Osteoblast (primary cell): ENCODE results near the gene ORM1. TPM values are rescaled to one million over a fixed set of nuclear protein-coding genes. Genes with fewer than 3 reads are reported as not detected.

Source experiments
- DNase-seq: peaks from one replicate; pipeline ENCODE4 v3.0.0; 2011; ENCODE audit warnings: low spot score, mixed read lengths; ENCODE audit not compliant: insufficient read length; ENCODE audit errors: missing footprints
- H2AFZ ChIP-seq: 2 replicates; pipeline ENCODE4 v1.6.0; 2011; ENCODE audit warnings: mild to moderate bottlenecking, low read length
- H3K27ac ChIP-seq: 2 replicates; pipeline ENCODE4 v1.5.1; 2011; ENCODE audit warnings: mild to moderate bottlenecking, low read depth, low read length, moderate library complexity
- H3K27me3 ChIP-seq: 2 replicates; pipeline ENCODE4 v1.6.0; 2012; ENCODE audit warnings: mild to moderate bottlenecking, control low read depth, inconsistent platforms, low read length, moderate library complexity; ENCODE audit not compliant: insufficient read depth
- H3K36me3 ChIP-seq: 2 replicates; pipeline ENCODE4 v1.5.1; 2011; ENCODE audit warnings: mild to moderate bottlenecking, low read length, control low read depth, moderate library complexity; ENCODE audit not compliant: insufficient read depth
- H3K4me1 ChIP-seq: 2 replicates; pipeline ENCODE4 v1.5.1; 2011; ENCODE audit warnings: mild to moderate bottlenecking, low read length, control low read depth, moderate library complexity; ENCODE audit not compliant: insufficient read depth
- H3K4me2 ChIP-seq: 2 replicates; pipeline ENCODE4 v1.6.0; 2011; ENCODE audit warnings: mild to moderate bottlenecking, low read length; ENCODE audit not compliant: insufficient read depth
- H3K4me3 ChIP-seq: fragments of 200-600 bp; sonication (generic); 3 replicates; pipeline ENCODE4 v1.5.1; 2012; ENCODE audit warnings: mild to moderate bottlenecking, low read length, inconsistent platforms; ENCODE audit not compliant: insufficient read depth
- H3K79me2 ChIP-seq: 2 replicates; pipeline ENCODE4 v1.6.0; 2012; ENCODE audit warnings: mild to moderate bottlenecking, low read length, control low read depth, inconsistent platforms; ENCODE audit not compliant: insufficient read depth
- H3K9me3 ChIP-seq: 2 replicates; pipeline ENCODE4 v1.5.1; 2011; ENCODE audit warnings: low read depth, low read length, control low read depth
- H4K20me1 ChIP-seq: 2 replicates; pipeline ENCODE4 v1.6.0; 2012; ENCODE audit warnings: mild to moderate bottlenecking, low read length, control low read depth; ENCODE audit not compliant: insufficient read depth
- CTCF ChIP-seq: IDR thresholded peaks from 2 replicates; pipeline ENCODE4 v1.5.1; 2011; ENCODE audit warnings: mild to moderate bottlenecking, low read depth, low read length, moderate library complexity; ENCODE audit errors: extremely low read depth
- total RNA-seq: library from RNA; depleted of rRNA; stranded (reverse); fragments of >200 nt; gene quantifications from 2 replicates; pipeline ENCODE4 v1.2.3, GENCODE V29; 2012

The ORM1 gene
- total RNA-seq, 1 donor, result not detected

- Histone ChIP-seq H3K27me3 (no peaks in the 10 kb centered on the region), H3K4me2 (no peak overlapping the region), H3K79me2 (no peaks in the 10 kb centered on the region), H3K27ac (no peak overlapping the region), H3K9me3 (no peaks in the 10 kb centered on the region), H3K4me3 (no peak overlapping the region), H2AFZ (no peak overlapping the region), H4K20me1 (no peaks in the 10 kb centered on the region), H3K36me3 (no peaks in the 10 kb centered on the region), H3K4me1 (no peaks in the 10 kb centered on the region)
- TF ChIP-seq CTCF, result no peak
- DNase-seq, result no peak
Measured at GRCh38 chr9:114315723-114316363, 7.1 kb upstream of the ORM1 start.

- Histone ChIP-seq H4K20me1 (no peaks in the 10 kb centered on the region), H2AFZ (no peak overlapping the region), H3K4me3 (no peak overlapping the region), H3K27me3 (no peaks in the 10 kb centered on the region), H3K4me2 (no peak overlapping the region), H3K36me3 (no peaks in the 10 kb centered on the region), H3K4me1 (no peaks in the 10 kb centered on the region), H3K9me3 (no peaks in the 10 kb centered on the region), H3K79me2 (no peaks in the 10 kb centered on the region), H3K27ac (no peak overlapping the region)
- no peak for DNase-seq
- no peak for TF ChIP-seq CTCF
Measured at GRCh38 chr9:114316605-114317230, 6.2 kb upstream of the ORM1 start.

GRCh38 chr9:114317665-114318357 lies 5.1 kb upstream of the ORM1 start:
- H3K79me2 ChIP-seq, result no peaks in the 10 kb centered on the region
- no peak overlapping the region for H3K4me2 ChIP-seq
- no peaks in the 10 kb centered on the region for H3K27me3 ChIP-seq
- H3K36me3 ChIP-seq, result no peaks in the 10 kb centered on the region
- H2AFZ ChIP-seq, result peak overlapping the region; percentile 18
- TF ChIP-seq CTCF, result no peak
- H3K27ac ChIP-seq, result no peak overlapping the region
- H4K20me1 ChIP-seq, result no peaks in the 10 kb centered on the region
- H3K4me1 ChIP-seq, result peaks cover 7% of the 10 kb centered on the region
- H3K4me3 ChIP-seq, result no peak overlapping the region
- no peak for DNase-seq
- H3K9me3 ChIP-seq, result no peaks in the 10 kb centered on the region

GRCh38 chr9:114318416-114318815 lies 4.5 kb upstream of the ORM1 start:
- Histone ChIP-seq H3K4me1 (peaks cover 7% of the 10 kb centered on the region), H3K36me3 (no peaks in the 10 kb centered on the region), H3K27me3 (no peaks in the 10 kb centered on the region), H2AFZ (no peak overlapping the region), H3K9me3 (no peaks in the 10 kb centered on the region), H4K20me1 (no peaks in the 10 kb centered on the region), H3K27ac (no peak overlapping the region), H3K79me2 (no peaks in the 10 kb centered on the region), H3K4me3 (no peak overlapping the region), H3K4me2 (no peak overlapping the region)
- DNase-seq, result no peak
- no peak for TF ChIP-seq CTCF
